Neural cell (in vitro differentiated cells): ENCODE results near the gene TAC4.

Experiments used
- CTCF ChIP-seq: fragments of 450-650 bp; IDR thresholded peaks from 2 replicates; pipeline ENCODE4 v1.5.1; 2014; ENCODE audit warnings: antibody characterized with exemption, mild to moderate bottlenecking, moderate library complexity; ENCODE audit not compliant: poor library complexity, severe bottlenecking
- EZH2 ChIP-seq: fragments of 200-600, 300-800 bp; shearing (Covaris generic), sonication (generic); IDR thresholded peaks from 2 replicates; pipeline ENCODE4 v1.6.1; 2014; ENCODE audit warnings: antibody characterized with exemption, low read length, borderline replicate concordance, mild to moderate bottlenecking; ENCODE audit not compliant: insufficient read depth, poor library complexity, severe bottlenecking
- MXI1 ChIP-seq: fragments of 450-650 bp; conservative IDR thresholded peaks from 2 replicates; pipeline ENCODE4 v1.6.1; 2014; ENCODE audit warnings: antibody characterized with exemption, mild to moderate bottlenecking; ENCODE audit not compliant: poor library complexity, severe bottlenecking
- RAD21 ChIP-seq: fragments of 450-650 bp; conservative IDR thresholded peaks from 2 replicates; pipeline ENCODE4 v1.6.1; 2014; ENCODE audit warnings: antibody characterized with exemption, mild to moderate bottlenecking, moderate library complexity
- REST ChIP-seq: IDR thresholded peaks from 2 replicates; pipeline ENCODE4 v1.6.1; 2012; ENCODE audit warnings: borderline replicate concordance
- SMC3 ChIP-seq: fragments of 450-650 bp; conservative IDR thresholded peaks from 2 replicates; pipeline ENCODE4 v1.6.1; 2014; ENCODE audit warnings: antibody characterized with exemption, mild to moderate bottlenecking, moderate library complexity; ENCODE audit not compliant: poor library complexity
- TAF1 ChIP-seq: IDR thresholded peaks from 2 replicates; pipeline ENCODE4 v1.6.1; 2012; ENCODE audit warnings: low read depth

- no peak for TF ChIP-seq CTCF
- TF ChIP-seq REST: no peak
- no peak for TF ChIP-seq RAD21
- TF ChIP-seq MXI1: no peak
- no peak for TF ChIP-seq SMC3
- no peak for TF ChIP-seq TAF1
- TF ChIP-seq EZH2: no peak
Observed at GRCh38 chr17:49822829-49823228, 25.0 kb downstream of the TAC4 start.
